ENCODE measurements around the gene EYA4.
A peak's percentile ranks its signal among the peaks of the same experiment; 100 is the strongest.
"Not testable (repeated sequence)": the region's sequence is repeated elsewhere in the genome, so short reads cannot be mapped to it uniquely, and the experiment has no call there.

Gene EYA4

GRCh38 chr6:133551847-133552341 is 310.7 kb downstream of the EYA4 start:
- Histone ChIP-seq H2BK120ac (ENCODE audit: low read depth, low read length) (no peak overlapping the region), H3K4ac (ENCODE audit: low read depth, low read length) (no peak overlapping the region), H3K9ac (ENCODE audit: low read length) (no peak overlapping the region), H3K36me3 (ENCODE audit: control insufficient read depth, insufficient read depth, low read length) (no peaks in the 10 kb centered on the region), H3K27ac (ENCODE audit: low read depth, low read length) (no peak overlapping the region), H2AK5ac (ENCODE audit: low read length) (no peak overlapping the region), H3K79me2 (ENCODE audit: control insufficient read depth, insufficient read depth, low read length) (no peaks in the 10 kb centered on the region), H3K56ac (ENCODE audit: low read length) (no peak overlapping the region), H4K5ac (ENCODE audit: low read length) (no peak overlapping the region), H3K18ac (ENCODE audit: low read length) (no peak overlapping the region), H3K79me1 (ENCODE audit: low read length) (no peaks in the 10 kb centered on the region), H2BK15ac (replicated peaks; ENCODE audit: low read depth) (no peak overlapping the region), H3K27me3 (ENCODE audit: insufficient read depth, low read length, poor library complexity) (no peaks in the 10 kb centered on the region), H3K23ac (ENCODE audit: low read length) (no peak overlapping the region), H3K4me1 (ENCODE audit: control insufficient read depth, low read depth, low read length) (no peaks in the 10 kb centered on the region), H3K4me2 (ENCODE audit: low read length) (no peak overlapping the region), H3K4me3 (ENCODE audit: low read length) (no peak overlapping the region), H4K8ac (ENCODE audit: low read depth, low read length) (no peak overlapping the region), H2BK5ac (ENCODE audit: low read length) (no peak overlapping the region)
- peak; percentile 68 for DNase-seq
- WGBS (ENCODE audit: extremely low coverage, insufficient coverage, low lambda C conversion rate): no CpG with 5 or more reads among the region's 6 CpGs

GRCh38 chr6:133553652-133554051 is 312.5 kb downstream of the EYA4 start:
- no peak overlapping the region for H3K4me3 ChIP-seq (ENCODE audit: low read length)
- no peaks in the 10 kb centered on the region for H3K36me3 ChIP-seq (ENCODE audit: control insufficient read depth, insufficient read depth, low read length)
- no peaks in the 10 kb centered on the region for H3K79me1 ChIP-seq (ENCODE audit: low read length)
- no peak overlapping the region for H2BK15ac ChIP-seq (replicated peaks; ENCODE audit: low read depth)
- no peaks in the 10 kb centered on the region for H3K79me2 ChIP-seq (ENCODE audit: control insufficient read depth, insufficient read depth, low read length)
- H2BK5ac ChIP-seq (ENCODE audit: low read length): no peak overlapping the region
- no peaks in the 10 kb centered on the region for H3K4me1 ChIP-seq (ENCODE audit: control insufficient read depth, low read depth, low read length)
- H3K27me3 ChIP-seq (ENCODE audit: insufficient read depth, low read length, poor library complexity): no peaks in the 10 kb centered on the region
- no peak overlapping the region for H4K8ac ChIP-seq (ENCODE audit: low read depth, low read length)
- H4K5ac ChIP-seq (ENCODE audit: low read length): no peak overlapping the region
- WGBS (ENCODE audit: extremely low coverage, insufficient coverage, low lambda C conversion rate): no CpG with 5 or more reads among the region's 4 CpGs
- H3K23ac ChIP-seq (ENCODE audit: low read length): no peak overlapping the region
- no peak overlapping the region for H3K4ac ChIP-seq (ENCODE audit: low read depth, low read length)
- H3K9ac ChIP-seq (ENCODE audit: low read length): no peak overlapping the region
- H3K56ac ChIP-seq (ENCODE audit: low read length): no peak overlapping the region
- H2BK120ac ChIP-seq (ENCODE audit: low read depth, low read length): no peak overlapping the region
- H3K4me2 ChIP-seq (ENCODE audit: low read length): no peak overlapping the region
- H2AK5ac ChIP-seq (ENCODE audit: low read length): no peak overlapping the region
- H3K27ac ChIP-seq (ENCODE audit: low read depth, low read length): no peak overlapping the region
- no peak overlapping the region for H3K18ac ChIP-seq (ENCODE audit: low read length)
- DNase-seq: peak; percentile 67

DNA sequence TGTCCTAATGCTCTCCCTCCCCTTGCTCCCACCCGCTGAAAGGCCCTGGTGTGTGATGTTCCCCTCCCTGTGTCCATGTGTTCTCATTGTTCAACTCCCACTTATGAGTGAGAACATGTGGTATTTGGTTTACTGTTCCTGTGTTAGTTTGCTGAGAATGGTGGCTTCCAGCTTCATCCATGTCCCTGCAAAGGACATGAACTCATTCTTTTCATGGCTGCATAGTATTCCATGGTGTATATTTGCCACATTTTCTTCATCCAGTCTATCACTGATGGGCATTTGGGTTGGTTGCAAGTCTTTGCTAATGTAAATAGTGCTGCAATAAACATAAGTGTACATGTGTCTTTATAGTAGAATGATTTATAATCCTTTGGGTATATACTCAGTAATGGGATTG is 313.0 kb downstream of the EYA4 start:
- H3K27ac ChIP-seq (ENCODE audit: low read depth, low read length); H3K27me3 ChIP-seq (ENCODE audit: insufficient read depth, low read length, poor library complexity); H3K4me3 ChIP-seq (ENCODE audit: low read length); H3K79me1 ChIP-seq (ENCODE audit: low read length); H2BK5ac ChIP-seq (ENCODE audit: low read length); H3K56ac ChIP-seq (ENCODE audit: low read length); H2BK120ac ChIP-seq (ENCODE audit: low read depth, low read length); H3K4me2 ChIP-seq (ENCODE audit: low read length); H3K23ac ChIP-seq (ENCODE audit: low read length); H3K18ac ChIP-seq (ENCODE audit: low read length); H3K79me2 ChIP-seq (ENCODE audit: control insufficient read depth, insufficient read depth, low read length); DNase-seq; H2AK5ac ChIP-seq (ENCODE audit: low read length); H3K4me1 ChIP-seq (ENCODE audit: control insufficient read depth, low read depth, low read length); H4K8ac ChIP-seq (ENCODE audit: low read depth, low read length); H4K5ac ChIP-seq (ENCODE audit: low read length); H3K36me3 ChIP-seq (ENCODE audit: control insufficient read depth, insufficient read depth, low read length); H3K4ac ChIP-seq (ENCODE audit: low read depth, low read length); H3K9ac ChIP-seq (ENCODE audit: low read length); H2BK15ac ChIP-seq (replicated peaks; ENCODE audit: low read depth): not testable (repeated sequence)
- WGBS (ENCODE audit: extremely low coverage, insufficient coverage, low lambda C conversion rate): no CpG with 5 or more reads among the region's 1 CpG

DNA sequence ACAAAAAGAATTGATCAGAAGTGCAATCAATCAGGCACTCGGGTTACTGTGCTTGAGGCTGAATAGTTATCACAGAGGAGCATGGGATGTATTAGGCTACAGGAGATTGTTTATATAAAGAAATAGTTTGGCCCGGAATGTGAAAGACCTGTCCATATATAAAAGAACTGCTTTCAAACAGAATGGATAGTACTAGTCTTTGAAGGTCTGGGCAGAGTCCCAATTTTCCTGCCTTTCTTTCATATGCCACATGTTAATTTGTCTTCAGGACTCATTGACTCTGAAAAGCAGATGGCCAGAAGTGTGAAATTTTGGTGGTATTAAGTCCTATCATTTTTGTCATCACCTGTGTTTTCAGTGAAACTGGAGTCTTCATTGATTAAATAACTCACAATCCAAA is 314.5 kb downstream of the EYA4 start:
- no peak overlapping the region for H4K8ac ChIP-seq (ENCODE audit: low read depth, low read length)
- no peak for DNase-seq
- H2AK5ac ChIP-seq (ENCODE audit: low read length): no peak overlapping the region
- no peak overlapping the region for H3K4ac ChIP-seq (ENCODE audit: low read depth, low read length)
- no peaks in the 10 kb centered on the region for H3K4me1 ChIP-seq (ENCODE audit: control insufficient read depth, low read depth, low read length)
- no peak overlapping the region for H4K5ac ChIP-seq (ENCODE audit: low read length)
- H2BK5ac ChIP-seq (ENCODE audit: low read length): no peak overlapping the region
- H3K79me2 ChIP-seq (ENCODE audit: control insufficient read depth, insufficient read depth, low read length): no peaks in the 10 kb centered on the region
- H2BK15ac ChIP-seq (replicated peaks; ENCODE audit: low read depth): no peak overlapping the region
- H3K79me1 ChIP-seq (ENCODE audit: low read length): no peaks in the 10 kb centered on the region
- no peak overlapping the region for H3K56ac ChIP-seq (ENCODE audit: low read length)
- no peaks in the 10 kb centered on the region for H3K36me3 ChIP-seq (ENCODE audit: control insufficient read depth, insufficient read depth, low read length)
- no peak overlapping the region for H3K4me3 ChIP-seq (ENCODE audit: low read length)
- H3K18ac ChIP-seq (ENCODE audit: low read length): no peak overlapping the region
- no peak overlapping the region for H3K27ac ChIP-seq (ENCODE audit: low read depth, low read length)
- H3K23ac ChIP-seq (ENCODE audit: low read length): no peak overlapping the region
- no CpG with 5 or more reads among the region's 2 CpGs for WGBS (ENCODE audit: extremely low coverage, insufficient coverage, low lambda C conversion rate)
- no peak overlapping the region for H3K4me2 ChIP-seq (ENCODE audit: low read length)
- no peak overlapping the region for H2BK120ac ChIP-seq (ENCODE audit: low read depth, low read length)
- no peaks in the 10 kb centered on the region for H3K27me3 ChIP-seq (ENCODE audit: insufficient read depth, low read length, poor library complexity)
- no peak overlapping the region for H3K9ac ChIP-seq (ENCODE audit: low read length)

DNA sequence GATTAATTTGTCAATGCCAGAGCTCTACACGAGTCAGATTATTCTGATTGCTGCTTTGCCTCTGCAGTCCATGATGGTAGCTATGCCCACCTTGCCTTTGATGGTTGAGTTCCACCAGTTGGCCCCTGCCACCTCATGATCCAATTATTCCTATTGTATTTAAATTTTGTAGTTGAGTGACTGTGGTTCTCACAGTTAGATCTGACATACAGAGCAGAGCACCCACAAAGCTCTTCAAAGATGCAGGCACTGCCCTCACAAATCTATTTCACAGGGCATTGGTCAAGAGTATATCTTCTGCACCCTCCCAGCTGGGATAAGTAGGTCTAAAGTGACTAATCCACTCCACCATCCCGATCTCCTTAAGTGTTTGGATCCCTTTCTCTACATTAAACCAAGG is 318.8 kb downstream of the EYA4 start:
- no peak overlapping the region for H2BK15ac ChIP-seq (replicated peaks; ENCODE audit: low read depth)
- no peak overlapping the region for H2AK5ac ChIP-seq (ENCODE audit: low read length)
- no peaks in the 10 kb centered on the region for H3K79me1 ChIP-seq (ENCODE audit: low read length)
- H3K36me3 ChIP-seq (ENCODE audit: control insufficient read depth, insufficient read depth, low read length): no peaks in the 10 kb centered on the region
- no peak overlapping the region for H2BK5ac ChIP-seq (ENCODE audit: low read length)
- H2BK120ac ChIP-seq (ENCODE audit: low read depth, low read length): no peak overlapping the region
- no peak overlapping the region for H3K23ac ChIP-seq (ENCODE audit: low read length)
- no peak overlapping the region for H3K4me3 ChIP-seq (ENCODE audit: low read length)
- H3K4ac ChIP-seq (ENCODE audit: low read depth, low read length): no peak overlapping the region
- no peak overlapping the region for H3K27ac ChIP-seq (ENCODE audit: low read depth, low read length)
- no peak overlapping the region for H4K5ac ChIP-seq (ENCODE audit: low read length)
- no peak overlapping the region for H4K8ac ChIP-seq (ENCODE audit: low read depth, low read length)
- no peaks in the 10 kb centered on the region for H3K27me3 ChIP-seq (ENCODE audit: insufficient read depth, low read length, poor library complexity)
- no peaks in the 10 kb centered on the region for H3K79me2 ChIP-seq (ENCODE audit: control insufficient read depth, insufficient read depth, low read length)
- no CpG with 5 or more reads among the region's 2 CpGs for WGBS (ENCODE audit: extremely low coverage, insufficient coverage, low lambda C conversion rate)
- H3K18ac ChIP-seq (ENCODE audit: low read length): no peak overlapping the region
- H3K56ac ChIP-seq (ENCODE audit: low read length): no peak overlapping the region
- H3K9ac ChIP-seq (ENCODE audit: low read length): no peak overlapping the region
- DNase-seq: no peak
- no peak overlapping the region for H3K4me2 ChIP-seq (ENCODE audit: low read length)
- no peaks in the 10 kb centered on the region for H3K4me1 ChIP-seq (ENCODE audit: control insufficient read depth, low read depth, low read length)

DNA sequence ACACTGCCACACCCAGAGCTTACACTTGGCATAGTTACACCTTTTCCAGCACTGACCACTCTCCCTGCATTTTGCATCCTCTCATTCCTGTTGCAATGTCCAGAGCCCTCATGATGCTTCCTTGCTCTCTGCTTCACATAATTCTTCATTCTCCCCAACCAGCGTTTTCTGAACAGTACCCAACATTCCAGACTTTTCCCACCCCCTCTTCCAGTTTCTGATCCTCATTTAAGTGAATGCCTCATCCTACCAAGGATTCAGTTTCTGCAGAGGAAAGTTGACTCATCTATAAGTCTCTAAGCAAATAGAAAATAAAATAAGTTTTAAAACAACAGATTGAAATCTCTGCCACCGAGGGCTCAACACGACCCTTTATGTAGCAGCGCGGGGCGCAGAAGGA is 326.5 kb downstream of the EYA4 start:
- Histone ChIP-seq H3K4me3 (ENCODE audit: low read length) (no peak overlapping the region), H3K4me2 (ENCODE audit: low read length) (no peak overlapping the region), H2AK5ac (ENCODE audit: low read length) (no peak overlapping the region), H3K79me2 (ENCODE audit: control insufficient read depth, insufficient read depth, low read length) (no peaks in the 10 kb centered on the region), H3K56ac (ENCODE audit: low read length) (no peak overlapping the region), H2BK120ac (ENCODE audit: low read depth, low read length) (no peak overlapping the region), H4K8ac (ENCODE audit: low read depth, low read length) (no peak overlapping the region), H3K4me1 (ENCODE audit: control insufficient read depth, low read depth, low read length) (no peaks in the 10 kb centered on the region), H3K4ac (ENCODE audit: low read depth, low read length) (no peak overlapping the region), H3K36me3 (ENCODE audit: control insufficient read depth, insufficient read depth, low read length) (no peaks in the 10 kb centered on the region), H3K27me3 (ENCODE audit: insufficient read depth, low read length, poor library complexity) (no peaks in the 10 kb centered on the region), H2BK15ac (replicated peaks; ENCODE audit: low read depth) (no peak overlapping the region), H3K79me1 (ENCODE audit: low read length) (no peaks in the 10 kb centered on the region), H3K18ac (ENCODE audit: low read length) (no peak overlapping the region), H3K9ac (ENCODE audit: low read length) (no peak overlapping the region), H2BK5ac (ENCODE audit: low read length) (no peak overlapping the region), H4K5ac (ENCODE audit: low read length) (no peak overlapping the region), H3K27ac (ENCODE audit: low read depth, low read length) (no peak overlapping the region), H3K23ac (ENCODE audit: low read length) (no peak overlapping the region)
- WGBS (ENCODE audit: extremely low coverage, insufficient coverage, low lambda C conversion rate): no CpG with 5 or more reads among the region's 6 CpGs
- no peak for DNase-seq
